K562 (cell line): ENCODE results near the gene RBBP5. TPM values are rescaled to one million over a fixed set of nuclear protein-coding genes. Genes with fewer than 3 reads are reported as not detected.

ENCODE experiments used
- ATAC-seq: fragments of 200-7000 bp; cut with Tn5 transposase; 3 replicates; pipeline ENCODE4 v1.9.1; 2020; ENCODE audit warnings: moderate library complexity
- BruUV-seq: library from RNA; stranded (reverse); fragments of 400-500 nt; replicated peaks from 2 replicates; lab custom pipeline; 2021; lab: Mats Ljungman, UMichigan
- CTCF ChIA-PET: fragments of 300-600 bp; formaldehyde crosslinking; extraction: SDS; loops from one replicate; lab custom pipeline; 2021; ENCODE audit warnings: low intra/inter-chr PET ratio; lab: Yijun Ruan, JAX
- POLR2A ChIA-PET: fragments of 300-600, 350-650 bp; sonication (Branson Sonifier 250); formaldehyde crosslinking; extraction: SDS; loops from one replicate; lab custom pipeline; 2021; ENCODE audit warnings: antibody characterized with exemption, inconsistent platforms; lab: Yijun Ruan, JAX
- DNase-seq, 4 experiments: peaks; one replicate each; pipeline versions ENCODE4 v3.0.0 to v3.0.0-alpha.2; 2011 to 2018; ENCODE audit warnings: low spot score in 3 of 4, mixed read lengths in 3 of 4; ENCODE audit errors: extremely low read depth in 1 of 4
- FAIRE-seq: peaks from 2 replicates; lab custom pipeline; 2011; peaks lifted over from hg19 to GRCh38; lab: Jason Lieb, UNC
- H2AFZ ChIP-seq: 2 replicates; pipeline ENCODE4 v1.6.0; 2011; ENCODE audit warnings: low read depth, low read length, control low read depth, inconsistent platforms
- H3K27ac ChIP-seq: fragments of 200-600 bp; 3 replicates; pipeline ENCODE4 v1.8.0; 2011; ENCODE audit warnings: low read depth, mild to moderate bottlenecking, control low read depth, inconsistent platforms, low read length, moderate library complexity, mixed read lengths; ENCODE audit errors: extremely low read depth
- H3K27me3 ChIP-seq, 2 experiments: fragments of 300-600 bp in 1 of 2; 2 replicates in 1 of 2; 3 replicates in 1 of 2; pipeline versions ENCODE4 v1.6.0 to v1.8.0; 2011; ENCODE audit warnings: inconsistent platforms in 2 of 2, low read length in 2 of 2, mild to moderate bottlenecking in 1 of 2, mixed read lengths in 1 of 2, moderate library complexity in 1 of 2; ENCODE audit not compliant: control insufficient read depth in 2 of 2, insufficient read depth in 2 of 2
- H3K36me3 ChIP-seq: fragments of 300-600 bp; 3 replicates; pipeline ENCODE4 v1.8.0; 2011; ENCODE audit warnings: mild to moderate bottlenecking, low read length, inconsistent platforms; ENCODE audit not compliant: control insufficient read depth, insufficient read depth
- H3K4me1 ChIP-seq, 2 experiments: fragments of 200-600 bp in 1 of 2; replicated peaks in 1 of 2; 2 replicates in 1 of 2; 3 replicates in 1 of 2; pipeline versions ENCODE4 v1.5.1 to v1.8.0; 2011; ENCODE audit warnings: inconsistent platforms in 2 of 2, low read length in 2 of 2, mild to moderate bottlenecking in 1 of 2, mixed read lengths in 1 of 2, moderate library complexity in 1 of 2; ENCODE audit not compliant: control insufficient read depth in 2 of 2, insufficient read depth in 2 of 2
- H3K4me2 ChIP-seq: 2 replicates; pipeline ENCODE4 v1.6.1; 2011; ENCODE audit warnings: low read length, control low read depth, inconsistent platforms, mixed read lengths; ENCODE audit not compliant: insufficient read depth
- H3K4me3 ChIP-seq: fragments of 200-600 bp; sonication (generic), shearing (Covaris generic); 2 replicates; pipeline ENCODE4 v1.5.1; 2016; ENCODE audit warnings: control low read depth, inconsistent platforms
- H3K79me2 ChIP-seq: fragments of 200-600 bp; 3 replicates; pipeline ENCODE4 v1.8.0; 2011; ENCODE audit warnings: low read length, inconsistent platforms; ENCODE audit not compliant: control insufficient read depth, insufficient read depth
- H3K9ac ChIP-seq, 2 experiments: 2 replicates each; pipeline versions ENCODE4 v1.6.0 to v1.6.1; 2011; ENCODE audit warnings: low read depth in 2 of 2, low read length in 2 of 2, control low read depth in 1 of 2, inconsistent platforms in 1 of 2, mild to moderate bottlenecking in 1 of 2, mixed read lengths in 1 of 2; ENCODE audit not compliant: insufficient read depth in 1 of 2
- H3K9me1 ChIP-seq: one replicate; pipeline ENCODE4 v1.6.0; 2011; ENCODE audit warnings: inconsistent platforms, mild to moderate bottlenecking, low read length, moderate library complexity; ENCODE audit not compliant: control insufficient read depth, insufficient read depth
- H3K9me3 ChIP-seq: replicated peaks from 2 replicates; pipeline ENCODE4 v1.5.1; 2011; ENCODE audit warnings: low read depth, low read length, inconsistent platforms; ENCODE audit not compliant: control insufficient read depth, insufficient read depth
- H4K20me1 ChIP-seq: replicated peaks from 2 replicates; pipeline ENCODE4 v1.6.1; 2011; ENCODE audit warnings: low read length, inconsistent platforms, mixed read lengths; ENCODE audit not compliant: control insufficient read depth, insufficient read depth
- GABPB2 ChIP-seq: fragments of 250-450 bp; sonication (Bioruptor Pico); conservative IDR thresholded peaks from 2 replicates; pipeline ENCODE4 v1.5.1; 2021; ENCODE audit warnings: mild to moderate bottlenecking
- HNRNPLL ChIP-seq: fragments of 200-400 bp; formaldehyde crosslinking; IDR thresholded peaks from 2 replicates; pipeline ENCODE4 v1.6.1; 2017; ENCODE audit warnings: low read length, low read depth, mild to moderate bottlenecking; ENCODE audit not compliant: poor library complexity, severe bottlenecking
- POLR3G ChIP-seq: IDR thresholded peaks from 2 replicates; pipeline ENCODE4 v1.6.1; 2011; ENCODE audit not compliant: insufficient read length, insufficient replicate concordance; ENCODE audit errors: extremely low read depth
- WHSC1 ChIP-seq: IDR thresholded peaks from one replicate; pipeline ENCODE4 v1.6.1; 2012; ENCODE audit warnings: low read length, control low read depth, inconsistent platforms
- WGBS: fragments of 100-300 bp; shearing (Covaris generic); methylation state at CpG from one replicate; pipeline ENCODE4 v1.1.6; 2016; ENCODE audit warnings: low coverage, mixed read lengths; ENCODE audit not compliant: insufficient coverage; ENCODE audit errors: missing lambda C conversion rate; 5-methylcytosine and 5-hydroxymethylcytosine counted together
- in situ Hi-C: fragments of 300-500 bp; cut with MboI; formaldehyde crosslinking; loops from 4 replicates; pipeline ENCODE4 v1.15.0; 2018; ENCODE audit warnings: inconsistent platforms, mixed read lengths
- intact Hi-C: fragments of 100-400 bp; cut with micrococcal nuclease; formaldehyde crosslinking; loops from 2 replicates; pipeline ENCODE4 v1.14.2; 2022
- polyA plus RNA-seq, 8 experiments: library from polyadenylated mRNA; depleted of rRNA in 4 of 8; stranded (reverse) in 5 of 8; unstranded in 3 of 8; fragments of >200 nt; fragmentation: Nextera tagmentation in 2 of 8; fragmentation: Illumina TruSeq in 1 of 8; extraction: Ambion mirVana in 2 of 8; extraction: Trizol in 1 of 8; gene quantifications; 2 replicates each; pipeline versions ENCODE4 v1.2.1 to v1.2.3, GENCODE V29; 2011 to 2014; ENCODE audit warnings: inconsistent platforms in 1 of 8, missing spikeins in 1 of 8
- total RNA-seq, 7 experiments: library from RNA; depleted of rRNA in 6 of 7; stranded (reverse); fragments of >200 nt in 6 of 7; fragmentation: Illumina TruSeq in 2 of 7; extraction: Trizol in 2 of 7; gene quantifications; 2 replicates each; pipeline versions ENCODE4 v1.2.1 to v1.2.3, GENCODE V29; 2011 to 2021; ENCODE audit warnings: low replicate concordance in 1 of 7
- TF ChIP-seq, protein P1 (sequence below), 3 experiments: fragments of 200-800 bp in 1 of 3; sonication (Bioruptor generic) in 1 of 3; sonication (generic) in 1 of 3; formaldehyde crosslinking in 1 of 3; IDR thresholded peaks; 2 replicates each; pipeline versions ENCODE4 v1.6.1 to v1.8.0; 2016 to 2022; ENCODE audit warnings: mild to moderate bottlenecking in 2 of 3, missing compliant biosample characterization in 2 of 3, missing genetic modification characterization in 2 of 3, missing genetic modification reagents in 1 of 3

The RBBP5 gene
- total and polyA plus RNA-seq, 9 of the 15 experiments (the other 6 are each of a cell fraction or from before 2014, with no cell fraction given): 17.2 to 37.4 (median 28.4) TPM

DNA sequence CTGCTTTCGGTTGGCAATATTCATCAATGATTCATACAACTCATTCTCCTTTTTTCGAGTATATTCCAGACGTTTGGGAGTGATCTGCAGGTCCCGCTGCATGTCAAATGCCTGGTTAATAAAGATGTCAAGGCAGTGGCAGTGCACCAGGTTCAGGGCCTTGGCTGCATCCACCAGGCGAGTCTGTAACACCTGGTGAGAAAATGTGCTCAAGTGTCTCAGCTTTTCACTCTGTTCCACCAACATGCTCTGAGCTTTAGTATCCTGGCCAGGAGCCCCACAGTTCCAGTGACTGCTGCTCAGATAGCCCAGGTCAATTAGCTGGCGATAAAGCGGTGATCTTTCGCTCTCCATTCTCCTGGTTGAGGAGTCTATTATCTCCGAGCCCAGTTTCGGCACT is 47.5 kb upstream of the RBBP5 start:
- Histone ChIP-seq H3K4me1 (peaks cover 17 to 43% of the 10 kb centered on the region in 2 experiments), H4K20me1 (no peaks in the 10 kb centered on the region), H3K9me1 (no peaks in the 10 kb centered on the region), H3K9me3 (no peaks in the 10 kb centered on the region), H3K36me3 (peaks cover 29% of the 10 kb centered on the region), H3K4me2 (no peak overlapping the region), H3K4me3 (no peak overlapping the region), H2AFZ (no peak overlapping the region), H3K9ac (no peak overlapping the region), H3K27me3 (no peaks in the 10 kb centered on the region), H3K79me2 (no peaks in the 10 kb centered on the region; the same call in 2 of the 3 replicates), H3K27ac (no peak overlapping the region)
- no peak for FAIRE-seq
- CTCF ChIA-PET: no interaction called here
- WGBS: 84% methylated on average over 10 of the region's 10 CpGs
- in situ Hi-C loops (no loop called here), intact Hi-C loops (no loop called here)
- no peak for ATAC-seq
- POLR2A ChIA-PET: interaction anchor here (2.3 to 2.4 kb wide), 3 partner anchors 9 to 18 kb away, joined by 5 to 17 read pairs (median 8); no protein-coding TSS in a partner anchor
- DNase-seq: no peak
- no TSS peak for BruUV-seq
- TF ChIP-seq POLR3G: no peak
- TF ChIP-seq GABPB2 (CRISPR knock-in tag): no peak
- TF ChIP-seq HNRNPLL: no peak
- TF ChIP-seq WHSC1: peak; percentile 68
- TF ChIP-seq, protein P1, sequence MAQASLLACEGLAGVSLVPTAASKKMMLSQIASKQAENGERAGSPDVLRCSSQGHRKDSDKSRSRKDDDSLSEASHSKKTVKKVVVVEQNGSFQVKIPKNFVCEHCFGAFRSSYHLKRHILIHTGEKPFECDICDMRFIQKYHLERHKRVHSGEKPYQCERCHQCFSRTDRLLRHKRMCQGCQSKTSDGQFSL (CRISPR knock-in tag; IDR thresholded peaks at IDR 0.05): no peak
- TF ChIP-seq, protein P1 (tag; IDR thresholded peaks at IDR 0.05): no peak
